GM06990 (cell line): Measurements from ENCODE around the gene CNTNAP2.

Experiments
- DNase-seq: peaks from one replicate; pipeline ENCODE4 v3.0.0-alpha.2; 2011; ENCODE audit not compliant: insufficient read length; ENCODE audit errors: extremely low read depth
- H3K27me3 ChIP-seq: replicated peaks from 2 replicates; pipeline ENCODE4 v1.6.0; 2011; ENCODE audit warnings: low read length; ENCODE audit not compliant: control insufficient read depth, insufficient read depth
- H3K36me3 ChIP-seq: 2 replicates; pipeline ENCODE4 v1.5.1; 2011; ENCODE audit warnings: low read length; ENCODE audit not compliant: control insufficient read depth, insufficient read depth
- H3K4me3 ChIP-seq: replicated peaks from 2 replicates; pipeline ENCODE4 v1.5.1; 2011; ENCODE audit warnings: low read depth, mild to moderate bottlenecking, control low read depth, low read length
- TF ChIP-seq, protein P1 (sequence below): IDR thresholded peaks from 2 replicates; pipeline ENCODE4 v1.5.1; 2011; ENCODE audit warnings: low read length, control low read depth, mild to moderate bottlenecking, inconsistent platforms; ENCODE audit not compliant: insufficient read depth, poor library complexity, severe bottlenecking

Gene CNTNAP2

DNA sequence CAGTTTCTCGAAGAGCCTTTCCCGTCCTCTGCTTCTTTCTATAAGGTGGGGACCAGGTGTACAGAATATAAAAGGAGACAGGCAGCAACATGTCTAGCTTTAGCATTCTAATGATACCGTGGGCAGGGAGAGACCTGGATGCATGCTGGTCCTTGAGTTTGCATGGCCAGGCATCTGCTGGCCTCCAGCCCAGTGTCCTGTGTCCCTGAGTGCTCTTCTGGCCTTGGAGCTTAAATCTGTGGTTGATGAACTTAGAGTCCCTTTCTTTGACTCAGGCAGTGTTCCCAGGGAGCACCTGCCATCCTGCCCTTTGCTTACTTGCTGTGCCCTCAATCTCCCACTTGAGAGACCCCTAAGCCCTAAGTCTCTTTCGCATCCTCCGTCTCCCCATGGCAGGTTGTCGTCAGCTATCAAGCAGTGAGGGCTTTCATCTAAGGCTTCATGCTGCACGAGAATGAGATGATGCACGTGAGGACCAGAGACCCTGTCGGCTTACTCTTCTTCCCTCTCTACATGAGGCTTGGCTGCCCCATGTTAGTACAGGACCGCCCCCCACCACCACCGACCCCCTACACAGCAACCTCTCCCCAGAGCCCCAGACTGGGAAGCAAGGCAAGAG is 2160.6 kb downstream of the CNTNAP2 start:
- no peaks in the 10 kb centered on the region for H3K36me3 ChIP-seq
- no peak overlapping the region for H3K4me3 ChIP-seq
- TF ChIP-seq, protein P1, sequence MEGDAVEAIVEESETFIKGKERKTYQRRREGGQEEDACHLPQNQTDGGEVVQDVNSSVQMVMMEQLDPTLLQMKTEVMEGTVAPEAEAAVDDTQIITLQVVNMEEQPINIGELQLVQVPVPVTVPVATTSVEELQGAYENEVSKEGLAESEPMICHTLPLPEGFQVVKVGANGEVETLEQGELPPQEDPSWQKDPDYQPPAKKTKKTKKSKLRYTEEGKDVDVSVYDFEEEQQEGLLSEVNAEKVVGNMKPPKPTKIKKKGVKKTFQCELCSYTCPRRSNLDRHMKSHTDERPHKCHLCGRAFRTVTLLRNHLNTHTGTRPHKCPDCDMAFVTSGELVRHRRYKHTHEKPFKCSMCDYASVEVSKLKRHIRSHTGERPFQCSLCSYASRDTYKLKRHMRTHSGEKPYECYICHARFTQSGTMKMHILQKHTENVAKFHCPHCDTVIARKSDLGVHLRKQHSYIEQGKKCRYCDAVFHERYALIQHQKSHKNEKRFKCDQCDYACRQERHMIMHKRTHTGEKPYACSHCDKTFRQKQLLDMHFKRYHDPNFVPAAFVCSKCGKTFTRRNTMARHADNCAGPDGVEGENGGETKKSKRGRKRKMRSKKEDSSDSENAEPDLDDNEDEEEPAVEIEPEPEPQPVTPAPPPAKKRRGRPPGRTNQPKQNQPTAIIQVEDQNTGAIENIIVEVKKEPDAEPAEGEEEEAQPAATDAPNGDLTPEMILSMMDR, result no peak
- no peaks in the 10 kb centered on the region for H3K27me3 ChIP-seq
- no peak for DNase-seq

- Histone ChIP-seq H3K36me3 (no peaks in the 10 kb centered on the region), H3K4me3 (no peak overlapping the region), H3K27me3 (no peaks in the 10 kb centered on the region)
- DNase-seq, result no peak
- TF ChIP-seq, protein P1, result peak; percentile 61
Measured at GRCh38 chr7:148286150-148286549, 2169.5 kb downstream of the CNTNAP2 start.

DNA sequence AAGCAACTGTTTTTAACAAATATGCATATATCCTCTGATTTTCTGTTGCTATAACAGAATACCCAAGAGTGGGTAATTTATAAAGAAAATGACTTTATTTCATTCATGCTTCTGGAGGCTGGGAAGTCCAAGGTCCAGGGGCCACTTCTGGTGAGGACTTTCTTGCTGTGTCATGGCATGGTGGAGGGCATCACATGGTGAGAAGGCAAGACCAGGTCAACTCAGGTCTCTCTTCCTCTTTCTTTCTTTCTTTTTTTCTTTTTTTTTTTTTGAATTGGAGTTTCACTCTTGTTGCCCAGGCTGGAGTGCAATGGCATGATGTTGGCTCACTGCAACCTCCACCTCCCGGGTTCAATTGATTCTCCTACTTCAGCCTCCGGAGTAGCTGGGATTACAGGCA is 2170.9 kb downstream of the CNTNAP2 start:
- Histone ChIP-seq H3K27me3 (no peaks in the 10 kb centered on the region), H3K36me3 (no peaks in the 10 kb centered on the region), H3K4me3 (no peak overlapping the region)
- TF ChIP-seq, protein P1, result no peak
- no peak for DNase-seq

- DNase-seq, result no peak
- Histone ChIP-seq H3K36me3 (no peaks in the 10 kb centered on the region), H3K4me3 (no peak overlapping the region), H3K27me3 (no peaks in the 10 kb centered on the region)
- TF ChIP-seq, protein P1, result no peak
Measured at GRCh38 chr7:148288592-148289151, 2172.1 kb downstream of the CNTNAP2 start.

DNA sequence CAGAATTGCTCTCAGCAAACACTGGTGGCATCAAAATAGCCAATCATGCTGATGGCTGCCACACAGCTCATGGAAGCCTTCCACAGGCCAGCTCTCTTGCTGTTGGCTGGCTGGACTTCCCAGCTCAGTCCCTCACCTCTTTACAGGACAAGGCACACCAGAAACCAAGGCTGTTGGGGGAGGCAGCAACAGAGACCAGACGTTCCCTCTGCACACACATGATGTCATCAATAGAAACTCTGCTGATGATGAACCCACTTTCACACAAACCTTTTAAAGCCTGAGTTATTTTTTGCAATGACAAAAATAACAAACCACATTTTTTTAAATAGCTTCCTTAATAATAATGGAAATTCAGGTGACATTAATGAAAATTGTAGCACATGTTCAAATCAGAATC is 2173.0 kb downstream of the CNTNAP2 start:
- H3K27me3 ChIP-seq, result no peaks in the 10 kb centered on the region
- H3K4me3 ChIP-seq, result no peak overlapping the region
- peak; percentile 26 for DNase-seq
- TF ChIP-seq, protein P1, result no peak
- H3K36me3 ChIP-seq, result no peaks in the 10 kb centered on the region
